GM10266 (cell line): ENCODE data around the gene RABGGTA.

Experiments used
- DNase-seq: peaks from one replicate; pipeline ENCODE4 v3.0.0; 2012; ENCODE audit errors: extremely low spot score
- CTCF ChIP-seq: IDR thresholded peaks from 2 replicates; pipeline ENCODE4 v1.5.1; 2012; ENCODE audit warnings: mild to moderate bottlenecking, low read depth; ENCODE audit not compliant: control insufficient read depth, insufficient read depth; ENCODE audit errors: missing control alignments

RABGGTA gene

GRCh38 chr14:24267516-24267915, 3.9 kb downstream of the RABGGTA start:
- TF ChIP-seq CTCF, result no peak
- DNase-seq, result no peak

GRCh38 chr14:24266344-24267244, 4.8 kb downstream of the RABGGTA start:
- TF ChIP-seq CTCF, result no peak

GRCh38 chr14:24264298-24264697, 7.1 kb downstream of the RABGGTA start:
- DNase-seq, result no peak
- no peak for TF ChIP-seq CTCF

More at GRCh38 chr14:24266344-24267244, 4.8 kb downstream of the RABGGTA start:
- no peak for DNase-seq

- TF ChIP-seq CTCF, result no peak
- DNase-seq, result no peak
Observed at GRCh38 chr14:24263848-24264247, 7.5 kb downstream of the RABGGTA start.

- TF ChIP-seq CTCF, result no peak
- DNase-seq, result no peak
Observed at GRCh38 chr14:24262821-24263733, 8.3 kb downstream of the RABGGTA start, which contains the start of gene TGM1. TGM1 (minus strand) TSS chr14:24263177; CDS start chr14:24262352, 825 bp downstream.

GRCh38 chr14:24261969-24262327, 9.4 kb downstream of the RABGGTA start:
- DNase-seq, result no peak
- TF ChIP-seq CTCF, result no peak
